Keratinocyte (primary cell): Measurements from ENCODE around the gene YAE1. TPM values are rescaled to one million over a fixed set of nuclear protein-coding genes. Genes with fewer than 3 reads are reported as not detected.
A peak's percentile ranks its signal among the peaks of the same experiment; 100 is the strongest.

Source experiments
- DNase-seq: peaks from one replicate; pipeline ENCODE4 v3.0.0-alpha.2; 2011; ENCODE audit warnings: low read depth, missing footprints, low spot score
- FAIRE-seq: peaks from 2 replicates; lab custom pipeline; 2011; peaks lifted over from hg19 to GRCh38; lab: Jason Lieb, UNC
- H2AFZ ChIP-seq: 2 replicates; pipeline ENCODE4 v1.6.0; 2012; ENCODE audit warnings: low read length, control low read depth, inconsistent platforms; ENCODE audit not compliant: control insufficient read depth
- H3K27ac ChIP-seq: 2 replicates; pipeline ENCODE4 v1.5.1; 2011; ENCODE audit warnings: low read length; ENCODE audit not compliant: control insufficient read depth, insufficient read depth
- H3K27me3 ChIP-seq: 3 replicates; pipeline ENCODE4 v1.6.0; 2011; ENCODE audit warnings: low read length; ENCODE audit not compliant: control insufficient read depth, insufficient read depth; ENCODE audit errors: extremely low read depth
- H3K36me3 ChIP-seq, 2 experiments: 2 replicates in 1 of 2; 3 replicates in 1 of 2; pipeline ENCODE4 v1.5.1; 2011; ENCODE audit warnings: low read length in 2 of 2, mild to moderate bottlenecking in 1 of 2; ENCODE audit not compliant: control insufficient read depth in 2 of 2, insufficient read depth in 2 of 2; ENCODE audit errors: extremely low read depth in 1 of 2
- H3K4me1 ChIP-seq: 3 replicates; pipeline ENCODE4 v1.5.1; 2011; ENCODE audit warnings: low read length; ENCODE audit not compliant: control insufficient read depth, insufficient read depth; ENCODE audit errors: extremely low read depth
- H3K4me2 ChIP-seq: 3 replicates; pipeline ENCODE4 v1.6.0; 2011; ENCODE audit warnings: low read depth, low read length; ENCODE audit not compliant: control insufficient read depth, insufficient read depth; ENCODE audit errors: extremely low read depth
- H3K4me3 ChIP-seq, 3 experiments: fragments of 200-600 bp in 1 of 3; sonication (generic) in 1 of 3; 2 replicates in 2 of 3; 3 replicates in 1 of 3; pipeline ENCODE4 v1.5.1; 2011 to 2016; ENCODE audit warnings: low read length in 3 of 3, mild to moderate bottlenecking in 3 of 3, control low read depth in 2 of 3, inconsistent platforms in 1 of 3, low read depth in 1 of 3, mixed read lengths in 1 of 3, mixed run types in 1 of 3, moderate library complexity in 1 of 3; ENCODE audit not compliant: control insufficient read depth in 2 of 3, insufficient read depth in 2 of 3; ENCODE audit errors: extremely low read depth in 1 of 3
- H3K79me2 ChIP-seq: 2 replicates; pipeline ENCODE4 v1.6.0; 2012; ENCODE audit warnings: low read length; ENCODE audit not compliant: control insufficient read depth, insufficient read depth
- H3K9ac ChIP-seq: 3 replicates; pipeline ENCODE4 v1.6.0; 2011; ENCODE audit warnings: low read length; ENCODE audit not compliant: control insufficient read depth, insufficient read depth; ENCODE audit errors: extremely low read depth
- H3K9me1 ChIP-seq: 3 replicates; pipeline ENCODE4 v1.6.0; 2011; ENCODE audit warnings: low read length; ENCODE audit not compliant: control insufficient read depth, insufficient read depth; ENCODE audit errors: extremely low read depth
- H3K9me3 ChIP-seq: 2 replicates; pipeline ENCODE4 v1.5.1; 2012; ENCODE audit warnings: low read depth, low read length; ENCODE audit not compliant: control insufficient read depth
- H4K20me1 ChIP-seq: 3 replicates; pipeline ENCODE4 v1.6.0; 2011; ENCODE audit warnings: low read length; ENCODE audit not compliant: control insufficient read depth, insufficient read depth; ENCODE audit errors: extremely low read depth
- EZH2 ChIP-seq: IDR thresholded peaks from one replicate; pipeline ENCODE4 v1.6.1; 2012; ENCODE audit warnings: inconsistent platforms, mild to moderate bottlenecking, low read length, moderate library complexity
- dilution Hi-C: fragments of 300-500 bp; cut with MboI; formaldehyde crosslinking; loops from one replicate; pipeline ENCODE4 v1.7.0; 2020; ENCODE audit warnings: low sequenced_read_pairs; ENCODE audit not compliant: extremely low pct_ligation_motif_present
- polyA plus RNA-seq, 5 experiments: library from polyadenylated mRNA; depleted of rRNA in 3 of 5; stranded (reverse) in 3 of 5; stranded (forward) in 1 of 5; unstranded in 1 of 5; fragments of >200 nt; gene quantifications; 1 replicate in 1 of 5; 2 replicates in 3 of 5; 3 replicates in 1 of 5; pipeline versions ENCODE4 v1.2.1 to v1.2.3, GENCODE V29; 2011 to 2012; ENCODE audit warnings: missing spikeins in 2 of 5, low read depth in 1 of 5, low replicate concordance in 1 of 5
- TF ChIP-seq, protein P1 (sequence below), 3 experiments: IDR thresholded peaks in 1 of 3; conservative IDR thresholded peaks in 1 of 3; optimal IDR thresholded peaks in 1 of 3; 2 replicates in 2 of 3; 3 replicates in 1 of 3; pipeline versions ENCODE3 to v1.5.1; 2011; ENCODE audit warnings: low read length in 3 of 3, mild to moderate bottlenecking in 3 of 3, moderate library complexity in 2 of 3, control low read depth in 1 of 3, inconsistent platforms in 1 of 3; ENCODE audit not compliant: insufficient read depth in 2 of 3; ENCODE audit errors: extremely low read depth in 1 of 3

YAE1 gene
- polyA plus RNA-seq, 1 donor (not counting 4 experiments of a cell fraction or from before 2014, with no cell fraction given): 43.7 TPM

DNA sequence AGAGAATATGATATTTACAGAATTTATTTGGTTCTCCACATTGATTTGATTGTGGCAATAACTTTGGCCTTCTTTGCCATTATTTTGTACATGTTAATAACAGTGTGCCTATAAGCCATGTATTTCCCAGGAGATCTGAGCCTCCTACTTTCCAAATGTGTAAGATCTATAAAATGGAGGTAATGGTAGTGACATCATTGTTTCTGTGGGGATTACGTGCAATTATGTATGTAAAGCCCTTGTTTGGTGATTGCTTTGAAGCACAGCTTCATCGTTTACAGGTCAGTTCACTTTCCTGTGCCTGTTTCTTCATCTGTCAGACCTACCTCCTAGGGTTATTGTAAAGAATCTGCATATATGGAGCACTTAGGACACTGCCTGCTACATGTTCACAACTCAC is 17.3 kb downstream of the YAE1 start:
- FAIRE-seq: no peak
- Histone ChIP-seq H3K9me3 (no peaks in the 10 kb centered on the region), H3K27ac (no peak overlapping the region)

DNA sequence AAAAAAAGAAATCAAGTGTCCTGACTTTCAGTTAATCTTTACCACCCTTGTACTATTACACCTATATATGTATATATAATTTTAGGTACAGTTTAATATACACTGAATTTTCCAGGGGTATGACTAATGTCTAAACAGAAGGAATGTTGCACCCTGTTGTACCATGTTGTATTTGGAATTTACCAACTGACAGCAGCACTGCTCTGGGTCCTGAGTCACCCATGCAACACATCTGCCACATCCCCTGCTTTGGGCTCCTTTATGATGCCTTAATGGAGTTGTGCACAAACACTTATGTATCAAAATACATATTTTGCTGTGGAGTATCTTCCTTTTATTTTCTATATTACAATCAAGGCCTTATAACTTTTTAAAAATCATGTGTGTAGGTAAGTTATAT is 21.2 kb downstream of the YAE1 start:
- H3K27ac ChIP-seq: no peak overlapping the region
- H2AFZ ChIP-seq: no peak overlapping the region
- no peaks in the 10 kb centered on the region for H3K79me2 ChIP-seq
- no peaks in the 10 kb centered on the region for H4K20me1 ChIP-seq
- no peak overlapping the region for H3K4me2 ChIP-seq
- no peaks in the 10 kb centered on the region for H3K9me3 ChIP-seq
- dilution Hi-C loops: no loop called here
- no peak overlapping the region for H3K9ac ChIP-seq
- H3K27me3 ChIP-seq: no peaks in the 10 kb centered on the region
- DNase-seq (no peak), FAIRE-seq (peak; percentile 39)
- no peaks in the 10 kb centered on the region for H3K36me3 ChIP-seq
- no peak overlapping the region for H3K4me3 ChIP-seq
- H3K9me1 ChIP-seq: no peaks in the 10 kb centered on the region
- H3K4me1 ChIP-seq: peaks cover 16% of the 10 kb centered on the region
- TF ChIP-seq EZH2: no peak
- TF ChIP-seq, protein P1, sequence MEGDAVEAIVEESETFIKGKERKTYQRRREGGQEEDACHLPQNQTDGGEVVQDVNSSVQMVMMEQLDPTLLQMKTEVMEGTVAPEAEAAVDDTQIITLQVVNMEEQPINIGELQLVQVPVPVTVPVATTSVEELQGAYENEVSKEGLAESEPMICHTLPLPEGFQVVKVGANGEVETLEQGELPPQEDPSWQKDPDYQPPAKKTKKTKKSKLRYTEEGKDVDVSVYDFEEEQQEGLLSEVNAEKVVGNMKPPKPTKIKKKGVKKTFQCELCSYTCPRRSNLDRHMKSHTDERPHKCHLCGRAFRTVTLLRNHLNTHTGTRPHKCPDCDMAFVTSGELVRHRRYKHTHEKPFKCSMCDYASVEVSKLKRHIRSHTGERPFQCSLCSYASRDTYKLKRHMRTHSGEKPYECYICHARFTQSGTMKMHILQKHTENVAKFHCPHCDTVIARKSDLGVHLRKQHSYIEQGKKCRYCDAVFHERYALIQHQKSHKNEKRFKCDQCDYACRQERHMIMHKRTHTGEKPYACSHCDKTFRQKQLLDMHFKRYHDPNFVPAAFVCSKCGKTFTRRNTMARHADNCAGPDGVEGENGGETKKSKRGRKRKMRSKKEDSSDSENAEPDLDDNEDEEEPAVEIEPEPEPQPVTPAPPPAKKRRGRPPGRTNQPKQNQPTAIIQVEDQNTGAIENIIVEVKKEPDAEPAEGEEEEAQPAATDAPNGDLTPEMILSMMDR (optimal IDR thresholded peaks at IDR 0.05 in 1 of 3, IDR thresholded peaks at IDR 0.05 in 1 of 3, conservative IDR thresholded peaks at IDR 0.05 in 1 of 3; ENCODE audit: extremely low read depth in 1 of 3, insufficient read depth in 2 of 3, low read length in 3 of 3): no peak

More for the DNA sequence above, 17.3 kb downstream of the YAE1 start:
- no peaks in the 10 kb centered on the region for H3K79me2 ChIP-seq
- no peaks in the 10 kb centered on the region for H3K27me3 ChIP-seq
- H3K36me3 ChIP-seq: no peaks in the 10 kb centered on the region
- no peak overlapping the region for H2AFZ ChIP-seq
- no peak for TF ChIP-seq EZH2
- TF ChIP-seq, protein P1 (optimal IDR thresholded peaks at IDR 0.05 in 1 of 3, IDR thresholded peaks at IDR 0.05 in 1 of 3, conservative IDR thresholded peaks at IDR 0.05 in 1 of 3; ENCODE audit: extremely low read depth in 1 of 3, insufficient read depth in 2 of 3, low read length in 3 of 3): no peak
- H3K9me1 ChIP-seq: no peaks in the 10 kb centered on the region
- H3K4me2 ChIP-seq: no peak overlapping the region
- H3K4me1 ChIP-seq: peaks cover 5% of the 10 kb centered on the region
- no peak overlapping the region for H3K9ac ChIP-seq
- no peak overlapping the region for H3K4me3 ChIP-seq
- dilution Hi-C loops: no loop called here
- DNase-seq: no peak
- no peaks in the 10 kb centered on the region for H4K20me1 ChIP-seq
